Measurements from ENCODE around the gene ZMIZ2. TPM values are rescaled to one million over a fixed set of nuclear protein-coding genes. Genes with fewer than 3 reads are reported as not detected.
"Not testable (repeated sequence)": the region's sequence is repeated elsewhere in the genome, so short reads cannot be mapped to it uniquely, and the experiment has no call there.

ZMIZ2 gene
- total RNA-seq, 5 donors from 2014 or later (not counting 1 experiment from before 2014, with no cell fraction given): 112 to 172 (median 145) TPM

DNA sequence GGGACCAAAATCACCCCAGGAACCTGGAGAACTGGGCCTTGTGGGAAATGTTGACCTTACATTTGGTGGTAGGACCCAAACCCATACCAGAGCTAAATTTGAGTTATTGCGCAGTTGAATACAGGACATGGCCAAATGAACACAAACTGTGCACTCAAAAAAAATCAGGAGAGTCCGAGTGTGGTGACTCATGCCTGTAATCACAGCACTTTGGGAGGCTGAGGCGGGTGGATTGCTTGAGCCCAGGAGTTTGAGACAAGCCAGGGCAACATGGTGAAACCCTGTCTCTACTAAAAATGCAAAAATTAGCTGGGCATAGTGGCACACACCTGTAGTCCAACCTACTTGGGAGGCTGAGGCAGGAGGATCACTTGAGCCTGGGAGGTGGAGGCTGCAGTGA lies 36.6 kb downstream of the ZMIZ2 start:
- CTCF ChIA-PET; H3K9me3 ChIP-seq; H3K27me3 Mint-ChIP-seq; POLR2A ChIA-PET; H3K4me1 Mint-ChIP-seq; H3K4me3 ChIP-seq (ENCODE audit: control insufficient read depth in 1 of 2, extremely low read depth in 1 of 2, low read length in 1 of 2); H3K27ac Mint-ChIP-seq; H3K4me3 Mint-ChIP-seq; H3K36me3 Mint-ChIP-seq; H3K27me3 ChIP-seq (replicated peaks in 1 of 2; ENCODE audit: control insufficient read depth in 2 of 2, extremely low read depth in 1 of 2, insufficient read depth in 2 of 2, low read length in 1 of 2); H3K27ac ChIP-seq (ENCODE audit: low read length); ATAC-seq (replicated peaks in 1 of 4); H3K36me3 ChIP-seq (ENCODE audit: control insufficient read depth in 2 of 2, extremely low read depth in 1 of 2, insufficient read depth in 1 of 2, low read length in 1 of 2); H3K4me1 ChIP-seq (ENCODE audit: control insufficient read depth in 1 of 2, extremely low read depth in 1 of 2, insufficient read depth in 2 of 2, low read length in 2 of 2); DNase-seq; H3K9me3 Mint-ChIP-seq: not testable (repeated sequence)
- 93% methylated on average over 2 of the region's 3 CpGs for WGBS (ENCODE audit: insufficient coverage)

DNA sequence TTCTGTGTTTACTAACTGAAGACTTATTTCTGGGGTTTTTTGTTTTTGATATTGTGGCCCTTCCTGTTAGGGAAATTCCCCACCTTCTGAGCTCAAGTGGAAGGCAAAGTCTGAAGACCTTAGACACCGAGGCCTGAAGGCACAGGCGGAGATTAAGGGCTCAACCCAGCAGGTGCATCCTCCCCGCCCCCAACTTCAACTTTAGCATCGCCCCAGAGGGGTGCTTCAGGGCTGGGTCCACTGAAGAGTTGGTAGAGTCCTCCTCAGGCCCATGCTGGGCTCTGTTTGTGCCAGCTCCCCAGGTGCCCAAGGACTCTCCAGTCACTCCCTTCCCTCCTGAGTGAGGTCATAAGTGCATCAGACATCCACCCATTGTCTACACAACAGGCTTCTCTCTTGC lies 38.4 kb downstream of the ZMIZ2 start:
- WGBS (ENCODE audit: insufficient coverage): 63% methylated on average over 3 of the region's 4 CpGs
- H3K9me3 Mint-ChIP-seq: peaks cover 4 to 6% (median 5%) of the 10 kb centered on the region in 3 donors

DNA sequence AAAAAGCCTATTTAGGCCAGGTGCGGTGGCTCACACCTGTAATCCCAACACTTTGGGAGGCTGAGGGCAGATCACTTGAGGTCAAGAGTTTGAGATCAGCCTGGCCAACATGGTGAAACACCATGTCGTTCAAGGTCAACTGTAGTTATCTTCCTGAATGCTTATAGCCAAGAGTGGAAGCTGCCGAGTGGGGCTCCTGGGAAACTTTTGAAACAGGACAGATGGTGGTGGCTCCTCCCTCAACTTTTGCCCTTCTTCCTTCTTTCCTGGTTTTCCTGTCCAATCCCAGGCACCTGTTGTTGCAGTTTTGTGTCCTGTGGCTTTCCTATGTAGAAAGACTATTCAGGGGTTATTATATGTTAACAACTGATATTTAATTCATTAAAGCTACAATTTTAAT lies 39.1 kb downstream of the ZMIZ2 start:
- H3K9me3 Mint-ChIP-seq: peaks cover 4 to 6% (median 5%) of the 10 kb centered on the region in 3 donors
- H3K4me1 Mint-ChIP-seq: no peaks in the 10 kb centered on the region
- H3K27me3 ChIP-seq (replicated peaks in 1 of 2; ENCODE audit: control insufficient read depth in 2 of 2, extremely low read depth in 1 of 2, insufficient read depth in 2 of 2, low read length in 1 of 2): no peaks in the 10 kb centered on the region
- no peaks in the 10 kb centered on the region for H3K27me3 Mint-ChIP-seq
- ChIA-PET CTCF (no interaction called here), POLR2A (no interaction called here)
- ATAC-seq (replicated peaks in 1 of 4) (no peak), DNase-seq (no peak)
- H3K36me3 ChIP-seq (ENCODE audit: control insufficient read depth in 2 of 2, extremely low read depth in 1 of 2, insufficient read depth in 1 of 2, low read length in 1 of 2): no peaks in the 10 kb centered on the region
- no peaks in the 10 kb centered on the region for H3K9me3 ChIP-seq
- H3K36me3 Mint-ChIP-seq: peaks cover 5% of the 10 kb centered on the region
- no peak overlapping the region for H3K4me3 Mint-ChIP-seq
- WGBS (ENCODE audit: insufficient coverage): 100% methylated on average over 3 of the region's 3 CpGs
- no peak overlapping the region for H3K27ac Mint-ChIP-seq
- no peak overlapping the region for H3K27ac ChIP-seq (ENCODE audit: low read length)
- H3K4me3 ChIP-seq (ENCODE audit: control insufficient read depth in 1 of 2, extremely low read depth in 1 of 2, low read length in 1 of 2): no peak overlapping the region
- peaks cover 0 to 3% of the 10 kb centered on the region in 2 experiments for H3K4me1 ChIP-seq (ENCODE audit: control insufficient read depth in 1 of 2, extremely low read depth in 1 of 2, insufficient read depth in 2 of 2, low read length in 2 of 2)

More for the DNA sequence above, 38.4 kb downstream of the ZMIZ2 start:
- POLR2A ChIA-PET: no interaction called here
- DNase-seq (no peak), ATAC-seq (replicated peaks in 1 of 4) (peak in 1 of 4 experiments; percentile 35)
- peaks cover 5% of the 10 kb centered on the region for H3K36me3 Mint-ChIP-seq
- Histone ChIP-seq H3K4me3 (ENCODE audit: control insufficient read depth in 1 of 2, extremely low read depth in 1 of 2, low read length in 1 of 2) (no peak overlapping the region), H3K27ac (ENCODE audit: low read length) (no peak overlapping the region), H3K27me3 (replicated peaks in 1 of 2; ENCODE audit: control insufficient read depth in 2 of 2, extremely low read depth in 1 of 2, insufficient read depth in 2 of 2, low read length in 1 of 2) (no peaks in the 10 kb centered on the region), H3K36me3 (ENCODE audit: control insufficient read depth in 2 of 2, extremely low read depth in 1 of 2, insufficient read depth in 1 of 2, low read length in 1 of 2) (no peaks in the 10 kb centered on the region), H3K4me1 (ENCODE audit: control insufficient read depth in 1 of 2, extremely low read depth in 1 of 2, insufficient read depth in 2 of 2, low read length in 2 of 2) (peaks cover 0 to 3% of the 10 kb centered on the region in 2 experiments), H3K9me3 (no peaks in the 10 kb centered on the region)
- H3K4me1 Mint-ChIP-seq: no peaks in the 10 kb centered on the region
- no peak overlapping the region for H3K27ac Mint-ChIP-seq
- CTCF ChIA-PET: interaction anchor here in 1 of 2 donors (0.7 kb wide), 1 partner anchor 69 kb away, joined by 3 read pairs; no protein-coding TSS in a partner anchor
- no peak overlapping the region for H3K4me3 Mint-ChIP-seq
- H3K27me3 Mint-ChIP-seq: no peaks in the 10 kb centered on the region

DNA sequence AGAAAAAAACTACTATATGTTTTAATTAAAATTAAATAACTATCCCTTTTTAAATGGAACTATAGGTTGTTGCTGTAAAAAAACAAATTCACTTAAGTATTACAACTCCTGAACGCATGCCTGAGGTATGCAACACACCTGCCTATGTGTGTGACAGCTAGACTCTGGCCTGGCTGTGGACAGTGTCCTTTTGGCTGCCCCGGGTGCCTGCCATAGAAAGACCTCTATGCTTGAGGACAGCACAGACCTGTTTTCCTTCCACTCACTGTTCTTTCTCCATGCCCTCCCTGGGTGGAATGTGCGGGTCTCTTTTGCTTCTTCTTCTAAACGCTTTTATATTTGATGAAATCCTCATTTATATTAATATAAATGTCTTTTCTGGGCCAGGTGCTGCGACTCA lies 41.3 kb downstream of the ZMIZ2 start:
- Histone ChIP-seq H3K4me3 (ENCODE audit: control insufficient read depth in 1 of 2, extremely low read depth in 1 of 2, low read length in 1 of 2) (no peak overlapping the region), H3K36me3 (ENCODE audit: control insufficient read depth in 2 of 2, extremely low read depth in 1 of 2, insufficient read depth in 1 of 2, low read length in 1 of 2) (no peaks in the 10 kb centered on the region), H3K9me3 (no peaks in the 10 kb centered on the region), H3K27ac (ENCODE audit: low read length) (no peak overlapping the region), H3K4me1 (ENCODE audit: control insufficient read depth in 1 of 2, extremely low read depth in 1 of 2, insufficient read depth in 2 of 2, low read length in 2 of 2) (peaks cover 0 to 3% of the 10 kb centered on the region in 2 experiments), H3K27me3 (replicated peaks in 1 of 2; ENCODE audit: control insufficient read depth in 2 of 2, extremely low read depth in 1 of 2, insufficient read depth in 2 of 2, low read length in 1 of 2) (no peaks in the 10 kb centered on the region)
- no peaks in the 10 kb centered on the region for H3K27me3 Mint-ChIP-seq
- no peaks in the 10 kb centered on the region for H3K9me3 Mint-ChIP-seq
- whole genome bisulfite sequencing (ENCODE audit: insufficient coverage): 100% methylated on average over 1 of the region's 5 CpGs
- CTCF ChIA-PET: no interaction called here
- POLR2A ChIA-PET: no interaction called here
- ATAC-seq (replicated peaks in 1 of 4): no peak
- no peak overlapping the region for H3K27ac Mint-ChIP-seq
- no peaks in the 10 kb centered on the region for H3K36me3 Mint-ChIP-seq
- H3K4me1 Mint-ChIP-seq: no peaks in the 10 kb centered on the region
- H3K4me3 Mint-ChIP-seq: no peak overlapping the region
- no peak for DNase-seq

DNA sequence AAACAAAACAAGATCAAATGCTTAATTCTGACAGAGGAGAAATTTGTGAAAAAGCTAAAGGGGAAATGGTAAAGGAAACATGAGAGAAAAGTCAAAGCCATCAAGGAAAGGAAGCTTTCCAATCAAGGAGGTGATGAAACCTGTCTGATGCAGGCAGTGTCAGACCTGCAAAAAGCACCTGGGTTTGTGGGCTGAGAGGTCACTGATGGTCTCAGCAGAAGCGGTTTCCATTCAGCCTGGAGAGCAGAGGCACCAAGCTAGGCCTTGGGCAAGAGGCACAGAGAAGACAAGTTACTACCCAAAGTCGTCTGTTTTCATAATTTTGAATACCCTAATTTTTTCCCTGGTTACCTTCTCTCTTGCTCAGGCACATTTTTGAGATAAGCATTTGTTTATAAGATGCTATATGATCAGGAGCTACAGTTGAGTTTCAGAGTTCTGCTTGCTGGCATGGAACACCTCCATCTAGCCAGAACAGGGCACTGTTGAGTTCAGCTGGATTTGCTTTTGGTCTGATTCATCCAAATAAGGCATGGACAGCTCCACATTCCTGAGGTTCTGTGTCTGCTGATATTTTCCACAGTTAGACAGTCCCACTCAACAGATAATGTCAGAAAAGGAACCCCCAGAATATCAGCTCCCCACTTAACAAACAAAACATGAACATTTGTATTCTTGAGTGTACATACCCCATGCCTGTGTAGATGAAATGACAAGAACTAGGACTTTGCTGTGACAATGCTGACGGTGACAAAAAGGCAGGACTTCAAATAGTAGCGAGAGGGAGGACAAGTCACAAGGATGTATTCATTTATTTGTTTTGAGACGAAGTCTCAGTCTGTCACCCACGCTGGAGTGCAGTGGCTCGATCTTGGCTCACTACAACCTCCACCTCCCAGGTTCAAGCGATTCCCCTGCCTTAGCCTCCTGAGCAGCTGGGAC lies 42.9 kb downstream of the ZMIZ2 start:
- H3K36me3 Mint-ChIP-seq: no peaks in the 10 kb centered on the region
- no peak overlapping the region for H3K4me3 Mint-ChIP-seq
- no peaks in the 10 kb centered on the region for H3K9me3 Mint-ChIP-seq
- WGBS (ENCODE audit: insufficient coverage): 90% methylated on average over 2 of the region's 8 CpGs
- Histone ChIP-seq H3K4me1 (ENCODE audit: control insufficient read depth in 1 of 2, extremely low read depth in 1 of 2, insufficient read depth in 2 of 2, low read length in 2 of 2) (peaks cover 2 to 14% of the 10 kb centered on the region in 2 experiments), H3K36me3 (ENCODE audit: control insufficient read depth in 2 of 2, extremely low read depth in 1 of 2, insufficient read depth in 1 of 2, low read length in 1 of 2) (no peaks in the 10 kb centered on the region), H3K9me3 (no peaks in the 10 kb centered on the region), H3K27ac (ENCODE audit: low read length) (no peak overlapping the region), H3K27me3 (replicated peaks in 1 of 2; ENCODE audit: control insufficient read depth in 2 of 2, extremely low read depth in 1 of 2, insufficient read depth in 2 of 2, low read length in 1 of 2) (no peaks in the 10 kb centered on the region), H3K4me3 (ENCODE audit: control insufficient read depth in 1 of 2, extremely low read depth in 1 of 2, low read length in 1 of 2) (no peak overlapping the region)
- H3K4me1 Mint-ChIP-seq: peaks cover 0 to 5% (median 4%) of the 10 kb centered on the region in 3 donors
- H3K27ac Mint-ChIP-seq: no peak overlapping the region
- ATAC-seq (replicated peaks in 1 of 4) (no peak), DNase-seq (no peak)
- POLR2A ChIA-PET: interaction anchor here (0.5 to 0.9 kb wide), 2 partner anchors 23 to 246 kb away, joined by 3 read pairs; no protein-coding TSS in a partner anchor
- CTCF ChIA-PET: interaction anchor here in 1 of 2 donors (0.6 to 0.7 kb wide), 2 partner anchors 151 to 243 kb away, joined by 3 to 4 read pairs; no protein-coding TSS in a partner anchor
- H3K27me3 Mint-ChIP-seq: no peaks in the 10 kb centered on the region

DNA sequence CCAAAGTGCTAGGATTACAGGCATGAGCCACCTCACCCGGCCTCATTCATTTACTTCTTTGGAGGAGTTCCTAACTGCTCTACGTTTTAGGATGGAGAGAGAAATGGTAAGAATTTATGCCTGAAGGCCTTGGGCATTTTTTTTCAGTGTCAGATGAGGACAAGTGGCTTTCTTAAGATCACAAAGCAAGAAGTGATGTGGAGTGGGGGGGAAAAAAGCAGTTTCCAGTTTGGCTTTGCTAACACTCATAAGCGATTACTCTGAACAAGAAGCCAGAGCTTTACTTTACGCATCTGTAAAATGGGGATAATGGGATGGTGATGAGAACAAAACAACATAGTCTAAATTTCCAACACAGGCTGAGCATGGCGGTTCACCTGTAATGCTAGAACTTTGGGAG lies 45.3 kb downstream of the ZMIZ2 start:
- Mint-ChIP-seq H3K27me3 (no peaks in the 10 kb centered on the region), H3K9me3 (no peaks in the 10 kb centered on the region), H3K36me3 (peaks cover 10% of the 10 kb centered on the region), H3K27ac (peak overlapping the region in 1 of 2 donors; percentile 48), H3K4me3 (peak overlapping the region in 1 of 3 donors; percentile 1), H3K4me1 (peaks cover 17 to 19% (median 18%) of the 10 kb centered on the region in 3 donors)
- no peaks in the 10 kb centered on the region for H3K27me3 ChIP-seq (replicated peaks in 1 of 2; ENCODE audit: control insufficient read depth in 2 of 2, extremely low read depth in 1 of 2, insufficient read depth in 2 of 2, low read length in 1 of 2)
- POLR2A ChIA-PET: interaction anchor here in 1 of 2 donors (0.6 kb wide), 1 partner anchor 40 kb away, joined by 5 read pairs; no protein-coding TSS in a partner anchor
- H3K36me3 ChIP-seq (ENCODE audit: control insufficient read depth in 2 of 2, extremely low read depth in 1 of 2, insufficient read depth in 1 of 2, low read length in 1 of 2): peaks cover 0 to 3% of the 10 kb centered on the region in 2 donors
- ATAC-seq (replicated peaks in 1 of 4): no peak
- 100% methylated on average over 2 of the region's 5 CpGs for WGBS (ENCODE audit: insufficient coverage)
- H3K4me3 ChIP-seq (ENCODE audit: control insufficient read depth in 1 of 2, extremely low read depth in 1 of 2, low read length in 1 of 2): no peak overlapping the region
- no peak overlapping the region for H3K27ac ChIP-seq (ENCODE audit: low read length)
- no peaks in the 10 kb centered on the region for H3K9me3 ChIP-seq
- no peak for DNase-seq
- H3K4me1 ChIP-seq (ENCODE audit: control insufficient read depth in 1 of 2, extremely low read depth in 1 of 2, insufficient read depth in 2 of 2, low read length in 2 of 2): peaks cover 14 to 19% of the 10 kb centered on the region in 2 experiments
- CTCF ChIA-PET: interaction anchor here in 1 of 2 donors (0.7 kb wide), 1 partner anchor 142 kb away, joined by 3 read pairs; no protein-coding TSS in a partner anchor

Data from T-cell (primary cell).